CD4-positive, alpha-beta T cell treated with Interleukin-10 for 1 hour (primary cell): ENCODE data around the gene TMC2.

Experiments used
- DNase-seq: peaks from one replicate; pipeline ENCODE4 v3.0.0-alpha.2; 2020

TMC2 gene

DNA sequence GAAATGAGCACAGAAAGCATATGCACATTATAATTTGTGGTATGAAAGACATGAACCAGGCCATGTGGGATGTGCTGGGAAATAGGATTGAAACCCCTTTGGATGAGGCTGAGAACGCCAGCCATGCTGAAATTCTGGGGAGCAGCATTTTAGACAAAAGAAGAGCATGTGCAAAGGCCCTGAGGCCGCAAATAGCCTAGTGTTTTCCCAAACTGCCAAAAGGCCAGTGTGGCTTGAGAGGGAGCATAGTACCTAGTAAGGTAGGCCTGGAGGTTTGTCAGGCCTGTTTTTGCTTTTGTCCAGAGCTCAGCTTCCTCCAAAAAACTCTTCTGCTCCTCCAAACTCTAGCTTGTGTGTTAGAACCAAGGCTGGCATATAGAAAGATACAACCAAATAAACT is 58.7 kb downstream of the TMC2 start:
- no peak for DNase-seq

DNA sequence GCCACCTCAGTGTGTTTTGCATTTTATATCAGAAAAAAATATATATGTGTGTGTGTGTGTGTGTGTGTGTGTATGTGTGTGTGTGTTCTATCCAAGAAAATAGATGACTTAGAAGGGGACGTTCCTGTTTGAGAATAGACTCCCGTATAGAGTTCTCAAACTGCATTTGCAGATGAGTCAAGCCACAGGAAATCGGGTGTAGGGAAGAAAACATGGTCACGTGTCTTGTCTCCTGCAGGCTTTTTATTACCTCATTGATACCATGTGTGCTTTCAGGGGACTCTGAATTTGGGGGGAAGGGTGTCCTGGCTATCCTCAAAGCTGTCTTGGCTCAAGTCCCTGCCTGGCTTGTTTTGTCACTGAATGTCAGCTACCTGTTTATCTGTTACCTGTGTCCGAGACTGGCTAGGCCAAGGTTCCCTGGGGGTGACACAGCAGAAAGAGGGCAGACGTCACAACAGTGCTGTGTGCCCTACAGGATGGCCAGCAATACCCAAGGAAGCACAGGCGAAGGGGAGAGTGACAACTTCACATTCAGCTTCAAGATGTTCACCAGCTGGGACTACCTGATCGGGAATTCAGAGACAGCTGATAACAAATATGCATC is 60.4 kb downstream of the TMC2 start:
- no peak for DNase-seq

DNA sequence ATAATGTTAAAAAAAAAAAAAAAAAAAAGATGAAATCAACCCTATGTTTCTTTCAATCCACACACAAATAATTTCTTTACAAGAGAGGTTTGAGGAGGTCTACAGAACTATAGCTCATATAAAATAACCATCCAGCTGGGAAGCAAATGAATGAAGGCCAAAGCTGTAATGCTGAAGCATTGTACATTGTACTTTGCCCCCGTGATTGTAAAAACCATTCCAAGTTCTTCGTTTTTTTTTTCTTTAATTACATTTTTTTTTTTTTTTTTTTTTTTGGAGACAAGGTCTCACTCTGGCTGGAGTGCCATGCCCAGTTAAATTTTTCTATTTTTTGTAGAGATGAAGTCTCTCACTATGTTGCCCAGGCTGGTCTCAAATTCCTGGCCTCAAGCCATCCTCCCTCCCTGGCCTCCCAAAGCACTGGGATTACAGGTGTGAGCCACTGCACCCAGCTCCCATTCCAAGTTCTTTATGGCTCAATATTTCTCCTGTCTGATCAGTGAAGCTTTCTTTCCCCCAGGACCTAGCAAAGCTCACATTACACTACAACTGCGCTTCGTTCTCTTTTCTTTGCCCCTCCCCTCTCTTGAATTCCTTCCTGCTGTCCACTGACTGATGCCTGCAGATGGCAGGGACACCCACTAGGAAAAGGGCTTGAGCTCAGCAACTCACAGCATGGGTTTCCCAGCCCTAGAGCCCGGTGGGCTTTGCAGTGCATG is 63.1 kb downstream of the TMC2 start:
- no peak for DNase-seq

DNA sequence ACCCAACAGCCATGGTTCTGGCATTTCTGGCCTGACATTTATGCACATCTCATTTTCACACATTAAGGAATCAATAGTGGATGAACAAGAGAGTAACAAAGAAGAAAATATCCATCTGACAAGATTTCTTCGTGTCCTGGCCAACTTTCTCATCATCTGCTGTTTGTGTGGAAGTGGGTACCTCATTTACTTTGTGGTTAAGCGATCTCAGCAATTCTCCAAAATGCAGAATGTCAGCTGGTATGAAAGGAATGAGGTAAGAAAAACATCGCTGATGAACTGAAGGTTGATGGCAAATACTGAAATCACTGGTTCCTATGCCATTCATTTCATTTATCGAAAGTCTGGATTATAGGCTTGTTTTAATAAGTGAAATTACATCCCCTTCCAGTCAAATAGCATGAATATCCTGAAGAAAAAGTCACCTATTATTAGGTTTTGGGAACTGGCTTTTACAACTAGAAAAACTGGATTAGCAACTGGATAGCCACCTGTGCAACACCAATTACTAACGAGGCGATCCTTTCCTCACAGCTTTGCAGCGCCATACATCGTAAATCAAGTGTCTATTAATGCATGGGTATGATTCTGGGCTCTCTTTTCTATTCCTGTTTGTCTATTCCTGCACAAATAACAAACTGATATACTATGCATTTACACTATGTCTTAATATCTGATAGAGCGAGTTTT is 65.8 kb downstream of the TMC2 start:
- DNase-seq = no peak

DNA sequence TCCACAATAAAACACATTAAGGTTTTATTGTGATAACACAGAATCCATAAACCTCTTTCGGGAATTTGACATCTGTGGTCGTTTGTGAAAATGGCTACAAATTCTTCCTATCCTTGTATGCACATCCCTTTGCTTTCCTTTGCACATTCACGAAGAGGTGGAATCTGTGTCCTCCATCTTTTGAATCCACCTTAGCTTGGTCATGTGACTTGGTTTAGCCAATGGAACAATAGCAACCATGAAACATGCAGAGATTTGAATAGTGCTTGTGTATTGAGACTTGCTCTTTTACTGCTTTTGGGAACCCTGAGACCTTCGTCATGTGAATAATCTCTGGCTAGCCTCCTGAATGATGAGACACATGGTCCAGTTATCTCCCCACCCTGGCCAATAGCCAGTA is 66.4 kb downstream of the TMC2 start:
- DNase-seq = no peak

DNA sequence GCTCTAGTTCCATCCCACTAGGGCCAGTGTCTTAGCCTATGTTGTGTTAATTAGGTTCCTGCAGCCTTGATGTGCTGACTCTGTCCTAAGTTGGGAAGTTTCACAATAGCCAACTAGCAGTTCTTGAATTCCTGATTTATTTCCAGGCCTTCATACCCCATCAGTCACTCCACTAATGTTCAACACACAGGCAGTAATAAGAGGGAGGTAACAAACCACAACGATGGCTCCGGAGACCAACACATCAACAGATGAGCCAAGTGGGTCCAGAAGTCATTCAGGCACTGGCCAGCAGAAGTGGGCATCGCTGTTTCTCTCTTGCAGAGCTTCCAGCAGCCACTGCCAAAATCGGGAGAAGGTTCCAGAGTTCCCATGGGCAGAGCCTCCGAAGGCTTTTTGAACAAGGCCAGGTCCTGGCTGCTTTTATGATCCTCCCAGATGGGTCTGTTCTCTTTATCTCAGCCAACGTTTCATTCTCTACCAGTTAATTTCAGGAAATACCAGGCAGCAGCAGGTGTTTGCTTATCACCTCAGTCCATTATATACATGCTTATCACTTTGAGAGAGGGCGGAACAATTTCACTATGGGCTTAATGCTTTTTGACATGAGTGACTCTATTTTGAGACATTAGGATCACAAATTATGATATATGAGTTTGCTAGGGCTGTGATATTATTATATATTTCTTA is 67.6 kb downstream of the TMC2 start:
- no peak for DNase-seq

DNA sequence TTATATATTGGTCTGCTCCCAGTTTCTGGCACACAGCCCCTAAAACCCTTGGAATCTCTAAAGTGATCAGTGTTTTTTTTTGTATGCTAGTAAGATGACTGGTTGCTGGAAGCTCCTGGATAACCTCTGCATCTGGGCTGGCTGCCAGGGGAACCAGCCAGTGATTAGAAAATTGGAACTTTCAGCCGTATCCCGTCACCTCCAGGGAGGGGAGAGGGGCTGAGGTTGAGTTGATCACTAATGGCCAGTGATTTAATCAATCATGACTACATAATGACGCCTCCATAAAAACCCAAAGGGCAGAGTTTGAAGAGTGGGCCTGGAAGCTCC is 68.1 kb downstream of the TMC2 start:
- no peak for DNase-seq

DNA sequence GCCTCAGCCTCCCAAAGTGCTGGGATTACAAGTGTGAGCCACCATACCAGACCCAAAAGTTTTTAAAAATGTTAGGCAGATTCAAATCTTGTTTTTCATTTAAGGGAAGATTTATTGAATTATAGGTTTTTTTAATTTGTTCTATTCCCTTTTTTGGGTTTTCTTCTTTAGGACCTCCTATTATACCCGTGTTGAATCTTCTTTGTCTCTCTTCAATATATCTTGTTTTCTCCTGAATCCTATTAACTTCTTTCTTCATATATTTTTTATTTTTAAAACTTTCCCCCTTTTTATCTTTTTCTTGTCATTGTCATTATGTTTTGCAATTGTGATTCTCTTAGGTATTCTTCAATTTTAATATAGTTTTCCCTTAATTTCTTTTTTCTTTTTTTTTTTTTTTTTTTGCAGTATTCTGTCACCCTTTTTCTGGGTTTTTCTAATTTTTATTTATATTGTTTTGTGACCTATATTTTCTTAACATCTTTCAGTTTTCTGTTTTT is 70.2 kb downstream of the TMC2 start:
- DNase-seq = no peak

DNA sequence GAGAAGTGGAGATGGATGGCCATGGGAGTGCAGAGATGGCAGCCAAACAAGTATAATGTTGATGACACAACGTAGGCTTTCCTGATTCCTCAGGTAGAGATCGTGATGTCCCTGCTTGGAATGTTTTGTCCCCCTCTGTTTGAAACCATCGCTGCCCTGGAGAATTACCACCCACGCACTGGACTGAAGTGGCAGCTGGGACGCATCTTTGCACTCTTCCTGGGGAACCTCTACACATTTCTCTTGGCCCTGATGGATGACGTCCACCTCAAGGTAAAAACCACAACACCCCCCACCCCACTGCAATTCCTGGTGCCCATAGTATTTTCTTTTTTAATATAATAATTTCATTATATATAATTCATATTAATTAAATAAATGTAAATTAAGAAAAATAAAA is 74.0 kb downstream of the TMC2 start:
- DNase-seq = no peak

DNA sequence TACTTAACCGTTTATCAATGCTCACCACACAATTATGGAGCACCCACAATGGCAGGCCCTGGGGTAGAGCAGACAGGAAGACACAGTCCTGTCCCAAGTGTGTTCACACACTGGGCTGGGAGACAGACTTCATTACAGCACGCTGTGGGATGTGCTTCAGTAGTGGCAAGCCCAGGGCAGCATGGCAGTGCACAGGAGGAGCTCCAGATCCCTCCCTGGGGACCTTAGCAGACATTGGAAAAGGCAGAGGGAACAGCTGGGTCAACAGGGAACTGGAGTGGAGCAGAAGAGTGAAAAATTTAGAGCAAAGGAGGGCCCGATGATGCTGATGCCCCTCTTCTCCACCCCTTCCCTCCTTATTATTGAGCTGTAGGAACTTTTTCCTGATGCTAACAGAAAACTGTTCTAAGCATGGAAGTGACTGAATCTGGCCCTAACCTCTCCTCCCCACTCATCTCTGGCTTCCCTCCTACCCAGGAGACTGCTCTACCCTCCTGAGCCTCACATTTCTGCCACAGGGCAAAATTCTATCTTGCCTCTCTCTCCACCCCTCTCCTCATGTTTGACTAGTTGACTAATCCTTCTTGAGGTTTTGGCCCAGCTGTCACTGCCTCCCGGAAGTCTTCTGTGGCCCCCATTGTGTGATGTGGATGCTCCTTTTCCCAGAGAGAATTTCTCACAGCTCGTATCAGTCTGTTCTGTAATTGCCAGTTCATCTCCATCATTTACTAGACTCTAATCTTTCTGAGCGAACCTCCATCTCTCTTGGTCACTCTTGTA is 74.8 kb downstream of the TMC2 start:
- DNase-seq = no peak

DNA sequence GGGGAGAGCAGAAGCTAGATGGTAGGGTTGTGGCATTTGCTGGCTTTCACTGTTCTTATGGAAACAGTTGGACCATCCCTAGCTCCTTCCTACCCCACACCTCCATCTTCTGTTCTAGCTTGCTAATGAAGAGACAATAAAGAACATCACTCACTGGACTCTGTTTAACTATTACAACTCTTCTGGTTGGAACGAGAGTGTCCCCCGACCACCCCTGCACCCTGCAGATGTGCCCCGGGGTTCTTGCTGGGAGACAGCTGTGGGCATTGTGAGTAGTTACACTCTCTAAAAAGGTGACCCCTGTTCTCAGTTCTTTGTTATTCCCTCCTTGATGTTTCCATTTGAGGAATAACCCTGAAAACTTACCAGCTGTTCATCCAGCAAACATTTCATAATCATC is 75.7 kb downstream of the TMC2 start:
- DNase-seq = no peak

DNA sequence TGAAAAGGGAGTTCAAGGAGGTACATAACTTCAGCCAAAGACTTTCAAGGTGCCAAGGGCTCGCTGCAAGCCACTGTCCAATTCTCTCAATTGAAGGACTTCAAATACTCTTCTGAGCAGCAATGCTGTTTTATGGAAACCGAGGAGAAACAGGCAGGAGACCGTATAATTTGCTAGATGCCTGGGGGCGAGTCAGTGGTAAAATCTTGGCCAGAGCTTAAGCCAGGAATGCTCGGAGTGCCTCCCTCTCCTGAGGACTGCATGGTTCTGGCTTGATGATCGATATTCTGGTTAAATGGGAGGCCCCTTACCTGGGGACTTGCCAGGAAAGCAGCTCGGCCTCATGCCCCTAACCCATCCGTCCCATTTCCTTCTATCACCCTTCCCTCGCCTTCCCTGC is 80.3 kb downstream of the TMC2 start:
- no peak for DNase-seq

DNA sequence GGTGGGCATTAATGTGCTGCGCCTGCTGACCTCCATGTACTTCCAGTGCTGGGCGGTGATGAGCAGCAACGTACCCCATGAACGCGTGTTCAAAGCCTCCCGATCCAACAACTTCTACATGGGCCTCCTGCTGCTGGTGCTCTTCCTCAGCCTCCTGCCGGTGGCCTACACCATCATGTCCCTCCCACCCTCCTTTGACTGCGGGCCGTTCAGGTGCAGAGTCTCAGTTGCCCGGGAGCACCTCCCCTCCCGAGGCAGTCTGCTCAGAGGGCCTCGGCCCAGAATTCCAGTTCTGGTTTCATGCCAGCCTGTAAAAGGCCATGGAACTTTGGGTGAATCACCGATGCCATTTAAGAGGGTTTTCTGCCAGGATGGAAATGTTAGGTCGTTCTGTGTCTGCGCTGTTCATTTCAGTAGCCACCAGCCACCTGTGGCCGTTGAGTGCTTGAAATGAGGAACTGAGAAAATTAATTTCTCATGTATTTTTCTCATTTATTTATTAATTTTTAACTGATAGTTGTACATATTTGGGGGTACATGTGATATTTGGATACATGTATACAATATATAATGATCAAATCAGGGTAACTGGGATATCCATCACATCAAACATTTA is 80.8 kb downstream of the TMC2 start:
- no peak for DNase-seq

DNA sequence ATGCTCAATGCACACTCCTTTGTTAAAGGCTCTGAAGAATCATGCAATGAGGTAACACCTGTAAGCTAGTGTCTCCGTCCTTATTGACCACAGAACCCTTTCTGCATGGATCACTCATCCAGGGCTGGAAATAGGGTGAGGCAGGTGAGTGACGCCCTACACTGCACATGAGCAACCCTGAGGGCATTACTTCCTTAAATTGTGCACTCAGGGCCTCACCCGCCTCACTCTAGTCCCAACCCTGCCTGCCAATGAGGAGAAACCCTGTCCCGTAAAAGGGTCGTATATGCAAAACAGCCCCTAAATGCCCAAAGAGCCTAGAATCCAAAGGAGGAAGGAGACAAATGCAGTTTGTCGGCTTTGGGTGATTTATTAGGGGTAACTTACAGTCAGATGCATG is 82.4 kb downstream of the TMC2 start:
- no peak for DNase-seq

DNA sequence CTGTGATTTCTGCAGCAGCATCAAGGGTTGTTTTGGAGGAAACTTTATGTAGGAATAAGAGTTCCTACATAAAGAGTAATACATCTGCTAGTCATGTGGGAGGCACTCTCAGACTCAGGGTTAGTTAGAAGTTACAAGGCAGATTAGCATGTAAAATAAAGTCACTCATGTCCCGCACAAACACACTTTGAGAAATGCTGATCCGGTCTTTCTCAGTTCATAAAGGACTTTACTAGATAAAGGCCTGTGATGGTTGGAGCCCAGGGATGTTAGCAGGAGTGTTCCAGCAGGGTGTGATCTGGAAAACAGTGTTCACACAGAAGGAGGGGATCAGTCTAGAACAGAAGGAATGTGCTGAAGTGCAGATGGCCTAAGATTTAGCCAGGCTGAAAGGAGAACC is 83.0 kb downstream of the TMC2 start:
- DNase-seq = no peak

DNA sequence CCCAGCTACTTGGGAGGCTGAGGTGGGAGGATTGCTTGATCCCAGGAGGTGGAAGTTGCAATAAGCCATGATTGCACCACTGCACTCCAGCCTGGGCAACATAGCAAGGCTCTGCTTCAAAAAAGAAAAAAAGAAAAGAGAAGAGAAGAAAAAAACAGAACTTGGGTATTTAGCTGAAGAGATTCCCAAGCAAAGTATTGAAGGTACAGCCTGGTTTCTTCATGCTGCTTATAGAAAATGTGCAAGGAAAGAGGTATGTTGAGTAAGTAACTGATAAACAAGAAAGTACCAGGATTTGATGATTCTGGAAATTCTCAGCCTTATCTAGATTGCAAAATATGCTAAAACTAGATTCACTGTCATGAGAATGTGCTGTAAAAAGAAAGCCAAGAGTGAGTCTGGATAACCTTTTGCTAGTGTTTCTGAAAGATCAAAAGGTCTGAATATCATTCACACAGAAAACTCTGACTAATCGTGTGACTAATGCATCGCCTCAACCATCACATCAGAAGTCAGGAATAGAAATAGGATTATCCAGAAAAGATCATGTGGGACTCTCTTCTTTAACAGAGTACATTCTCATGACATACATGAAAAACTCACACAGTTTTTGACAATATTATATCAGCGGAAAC is 83.7 kb downstream of the TMC2 start:
- DNase-seq = no peak

DNA sequence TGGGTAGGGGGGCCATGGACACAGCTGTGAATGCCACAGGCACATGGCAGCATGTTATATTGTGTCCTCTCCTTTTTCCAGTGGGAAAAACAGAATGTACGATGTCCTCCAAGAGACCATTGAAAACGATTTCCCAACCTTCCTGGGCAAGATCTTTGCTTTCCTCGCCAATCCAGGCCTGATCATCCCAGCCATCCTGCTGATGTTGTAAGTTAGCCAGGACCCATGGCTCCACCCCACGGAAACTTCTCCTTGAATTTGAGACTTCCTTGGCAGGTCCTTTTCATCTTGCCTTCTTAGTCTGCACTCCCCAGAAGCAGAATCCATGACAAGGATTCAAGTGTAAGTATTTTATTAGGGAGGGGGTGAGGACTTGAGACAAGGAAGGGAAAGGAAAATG is 87.8 kb downstream of the TMC2 start:
- DNase-seq = no peak

DNA sequence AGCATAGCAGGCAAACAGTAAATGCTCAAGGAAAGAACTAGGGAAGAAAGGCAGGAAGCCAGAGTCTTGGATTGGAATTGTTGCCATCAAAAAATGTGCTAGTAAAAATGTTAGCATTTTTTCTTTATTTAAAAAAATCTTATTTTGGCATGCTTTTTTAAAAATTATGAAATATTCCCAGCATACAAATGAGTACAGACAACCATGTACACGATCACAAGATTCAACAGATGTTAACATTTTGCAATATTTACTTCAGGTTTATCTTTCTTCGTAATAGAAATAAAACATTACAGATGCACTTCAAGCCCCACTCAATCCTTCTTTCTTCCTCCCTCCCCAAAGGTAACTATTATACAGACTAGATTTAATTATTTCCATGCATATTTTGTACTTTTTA is 88.7 kb downstream of the TMC2 start:
- DNase-seq = no peak

DNA sequence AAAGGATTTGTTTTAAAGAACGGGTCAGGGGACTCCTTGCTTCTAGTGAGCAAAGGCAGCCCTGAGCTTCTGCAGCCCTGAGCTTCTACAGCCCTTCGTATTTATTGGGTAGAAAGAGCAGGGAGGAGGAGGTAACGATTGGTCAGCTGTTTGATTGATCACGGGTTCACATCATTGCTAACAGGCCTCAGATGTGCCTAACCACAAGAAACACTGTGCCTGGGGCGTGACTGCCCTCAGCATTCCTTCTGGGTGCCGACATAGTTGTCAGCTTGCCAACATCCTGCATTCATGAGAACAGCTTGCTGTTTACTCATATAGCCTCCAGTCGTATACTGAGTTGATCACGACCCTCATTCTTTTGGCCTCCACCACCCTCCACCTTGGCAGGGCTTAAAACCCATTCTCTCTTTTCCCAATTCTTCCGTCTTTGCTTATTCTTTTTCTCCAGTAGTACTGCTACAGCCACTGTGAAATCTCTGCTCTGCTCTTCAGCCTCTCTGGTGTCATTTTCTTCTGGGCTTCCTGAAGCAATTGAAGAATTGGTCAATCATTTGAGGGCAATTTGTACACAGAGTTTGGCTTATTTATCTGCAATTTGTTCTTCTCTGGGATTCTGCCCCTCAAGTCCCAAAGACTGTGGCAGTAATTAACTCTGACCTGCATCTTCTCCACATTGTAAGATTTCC is 90.6 kb downstream of the TMC2 start:
- no peak for DNase-seq

DNA sequence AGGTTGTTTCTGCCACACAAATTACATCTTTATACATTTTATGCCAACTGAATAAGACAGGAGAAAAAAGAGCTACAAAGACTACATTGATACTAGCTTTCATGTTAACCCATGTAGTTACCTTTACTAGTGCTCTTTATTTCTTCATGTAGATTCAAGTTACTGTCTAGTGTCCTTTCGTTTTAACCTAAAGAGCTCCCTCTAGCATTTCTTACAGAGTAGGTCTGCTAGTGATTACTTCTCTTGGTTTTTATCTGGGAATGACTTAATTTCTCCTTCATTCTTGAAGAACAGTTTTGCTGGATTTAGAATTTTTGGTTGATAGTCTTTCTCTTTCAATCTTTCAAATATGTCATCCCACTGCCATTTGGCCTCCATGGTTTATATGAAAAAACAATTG is 94.9 kb downstream of the TMC2 start:
- no peak for DNase-seq

DNA sequence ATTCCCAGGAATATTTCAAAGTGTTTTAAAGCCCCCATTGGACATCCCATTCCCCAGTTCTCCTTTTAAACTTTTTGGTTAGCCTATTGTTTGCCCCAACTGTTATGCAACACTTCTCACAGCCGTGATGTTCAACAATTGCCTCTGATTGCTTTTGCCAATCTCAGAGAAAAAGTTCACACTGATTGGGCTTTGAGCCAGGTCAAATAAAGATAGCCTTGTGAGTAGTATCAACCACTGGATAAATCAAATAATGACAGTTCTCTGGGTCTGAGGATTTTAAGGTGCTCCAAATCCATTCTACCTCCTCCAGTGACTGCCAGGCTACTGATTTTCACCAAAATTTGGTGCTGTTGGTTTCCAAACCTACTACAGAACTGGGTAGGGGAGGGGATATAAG is 97.0 kb downstream of the TMC2 start:
- no peak for DNase-seq

DNA sequence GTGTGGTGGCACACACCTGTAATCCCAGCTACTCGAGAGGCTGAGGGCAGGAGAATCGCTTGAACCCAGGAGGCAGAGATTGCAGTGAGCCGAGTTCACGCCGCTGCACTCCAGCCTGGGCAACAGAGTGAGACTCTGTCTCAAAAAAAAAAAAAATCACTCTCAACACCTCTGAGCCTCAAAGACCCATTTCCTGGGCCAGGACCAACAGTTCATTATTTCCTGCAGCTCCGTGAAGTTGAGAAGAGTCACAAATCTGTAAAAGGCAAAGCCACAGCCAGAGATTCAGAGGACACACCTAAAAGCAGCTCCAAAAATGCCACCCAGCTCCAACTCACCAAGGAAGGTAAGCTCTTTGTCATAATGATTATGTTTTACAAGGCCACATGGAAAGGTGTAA is 100.9 kb downstream of the TMC2 start:
- peak; percentile 39 for DNase-seq
